ENCODE results near the gene EIF4E3.
A peak's percentile ranks its signal among the peaks of the same experiment; 100 is the strongest.

Gene EIF4E3

GRCh38 chr3:71645140-71645539 lies 80.1 kb downstream of the EIF4E3 start:
- Histone ChIP-seq H3K9me3 (ENCODE audit: control insufficient read depth, low read length) (no peaks in the 10 kb centered on the region), H3K27me3 (replicated peaks; ENCODE audit: control insufficient read depth, insufficient read depth, low read length) (no peaks in the 10 kb centered on the region), H3K36me3 (ENCODE audit: control insufficient read depth, insufficient read depth, low read length, severe bottlenecking) (no peaks in the 10 kb centered on the region), H3K4me3 (ENCODE audit: low read length) (no peak overlapping the region), H3K4me1 (ENCODE audit: control insufficient read depth, insufficient read depth, low read length) (no peaks in the 10 kb centered on the region), H3K9ac (ENCODE audit: low read length) (no peak overlapping the region)
- DNase-seq (ENCODE audit: low read depth), result no peak

- no peak overlapping the region for H3K4me3 ChIP-seq (ENCODE audit: low read length)
- no peaks in the 10 kb centered on the region for H3K9me3 ChIP-seq (ENCODE audit: control insufficient read depth, low read length)
- no peak for DNase-seq (ENCODE audit: low read depth)
- no peaks in the 10 kb centered on the region for H3K36me3 ChIP-seq (ENCODE audit: control insufficient read depth, insufficient read depth, low read length, severe bottlenecking)
- H3K9ac ChIP-seq (ENCODE audit: low read length), result no peak overlapping the region
- H3K27me3 ChIP-seq (replicated peaks; ENCODE audit: control insufficient read depth, insufficient read depth, low read length), result no peaks in the 10 kb centered on the region
- no peaks in the 10 kb centered on the region for H3K4me1 ChIP-seq (ENCODE audit: control insufficient read depth, insufficient read depth, low read length)
Observed at GRCh38 chr3:71641674-71642073, 83.5 kb downstream of the EIF4E3 start.

- H3K4me3 ChIP-seq (ENCODE audit: low read length), result no peak overlapping the region
- no peaks in the 10 kb centered on the region for H3K36me3 ChIP-seq (ENCODE audit: control insufficient read depth, insufficient read depth, low read length, severe bottlenecking)
- H3K27me3 ChIP-seq (replicated peaks; ENCODE audit: control insufficient read depth, insufficient read depth, low read length), result no peaks in the 10 kb centered on the region
- no peak for DNase-seq (ENCODE audit: low read depth)
- H3K9ac ChIP-seq (ENCODE audit: low read length), result no peak overlapping the region
- no peaks in the 10 kb centered on the region for H3K9me3 ChIP-seq (ENCODE audit: control insufficient read depth, low read length)
- H3K4me1 ChIP-seq (ENCODE audit: control insufficient read depth, insufficient read depth, low read length), result no peaks in the 10 kb centered on the region
Observed at GRCh38 chr3:71640331-71640983, 84.7 kb downstream of the EIF4E3 start.

- H3K9me3 ChIP-seq (ENCODE audit: control insufficient read depth, low read length), result no peaks in the 10 kb centered on the region
- H3K27me3 ChIP-seq (replicated peaks; ENCODE audit: control insufficient read depth, insufficient read depth, low read length), result no peaks in the 10 kb centered on the region
- H3K4me1 ChIP-seq (ENCODE audit: control insufficient read depth, insufficient read depth, low read length), result no peaks in the 10 kb centered on the region
- DNase-seq (ENCODE audit: low read depth), result no peak
- H3K9ac ChIP-seq (ENCODE audit: low read length), result no peak overlapping the region
- H3K36me3 ChIP-seq (ENCODE audit: control insufficient read depth, insufficient read depth, low read length, severe bottlenecking), result no peaks in the 10 kb centered on the region
- H3K4me3 ChIP-seq (ENCODE audit: low read length), result no peak overlapping the region
Observed at GRCh38 chr3:71636482-71636881, 88.7 kb downstream of the EIF4E3 start.

GRCh38 chr3:71636001-71636400 lies 89.2 kb downstream of the EIF4E3 start:
- no peaks in the 10 kb centered on the region for H3K36me3 ChIP-seq (ENCODE audit: control insufficient read depth, insufficient read depth, low read length, severe bottlenecking)
- no peaks in the 10 kb centered on the region for H3K27me3 ChIP-seq (replicated peaks; ENCODE audit: control insufficient read depth, insufficient read depth, low read length)
- H3K4me1 ChIP-seq (ENCODE audit: control insufficient read depth, insufficient read depth, low read length), result no peaks in the 10 kb centered on the region
- no peak overlapping the region for H3K4me3 ChIP-seq (ENCODE audit: low read length)
- no peak for DNase-seq (ENCODE audit: low read depth)
- H3K9me3 ChIP-seq (ENCODE audit: control insufficient read depth, low read length), result no peaks in the 10 kb centered on the region
- no peak overlapping the region for H3K9ac ChIP-seq (ENCODE audit: low read length)

GRCh38 chr3:71634671-71635070 lies 90.5 kb downstream of the EIF4E3 start:
- Histone ChIP-seq H3K9ac (ENCODE audit: low read length) (no peak overlapping the region), H3K9me3 (ENCODE audit: control insufficient read depth, low read length) (no peaks in the 10 kb centered on the region), H3K27me3 (replicated peaks; ENCODE audit: control insufficient read depth, insufficient read depth, low read length) (no peaks in the 10 kb centered on the region), H3K36me3 (ENCODE audit: control insufficient read depth, insufficient read depth, low read length, severe bottlenecking) (no peaks in the 10 kb centered on the region), H3K4me1 (ENCODE audit: control insufficient read depth, insufficient read depth, low read length) (peaks cover 3% of the 10 kb centered on the region), H3K4me3 (ENCODE audit: low read length) (no peak overlapping the region)
- DNase-seq (ENCODE audit: low read depth), result no peak

- DNase-seq (ENCODE audit: low read depth), result no peak
- no peaks in the 10 kb centered on the region for H3K27me3 ChIP-seq (replicated peaks; ENCODE audit: control insufficient read depth, insufficient read depth, low read length)
- H3K9me3 ChIP-seq (ENCODE audit: control insufficient read depth, low read length), result no peaks in the 10 kb centered on the region
- no peaks in the 10 kb centered on the region for H3K36me3 ChIP-seq (ENCODE audit: control insufficient read depth, insufficient read depth, low read length, severe bottlenecking)
- H3K9ac ChIP-seq (ENCODE audit: low read length), result peak overlapping the region; percentile 55
- H3K4me3 ChIP-seq (ENCODE audit: low read length), result peak overlapping the region; percentile 59
- peaks cover 15% of the 10 kb centered on the region for H3K4me1 ChIP-seq (ENCODE audit: control insufficient read depth, insufficient read depth, low read length)
Observed at GRCh38 chr3:71629711-71630110, 95.5 kb downstream of the EIF4E3 start.

- H3K36me3 ChIP-seq (ENCODE audit: control insufficient read depth, insufficient read depth, low read length, severe bottlenecking), result no peaks in the 10 kb centered on the region
- peaks cover 15% of the 10 kb centered on the region for H3K4me1 ChIP-seq (ENCODE audit: control insufficient read depth, insufficient read depth, low read length)
- peak; percentile 64 for DNase-seq (ENCODE audit: low read depth)
- peak overlapping the region; percentile 59 for H3K4me3 ChIP-seq (ENCODE audit: low read length)
- no peaks in the 10 kb centered on the region for H3K27me3 ChIP-seq (replicated peaks; ENCODE audit: control insufficient read depth, insufficient read depth, low read length)
- H3K9ac ChIP-seq (ENCODE audit: low read length), result peak overlapping the region; percentile 55
- H3K9me3 ChIP-seq (ENCODE audit: control insufficient read depth, low read length), result no peaks in the 10 kb centered on the region
Observed at GRCh38 chr3:71629289-71629688, 95.9 kb downstream of the EIF4E3 start.

GRCh38 chr3:71628522-71628921 lies 96.7 kb downstream of the EIF4E3 start:
- no peak for DNase-seq (ENCODE audit: low read depth)

GRCh38 chr3:71625676-71626075 lies 99.5 kb downstream of the EIF4E3 start:
- no peaks in the 10 kb centered on the region for H3K36me3 ChIP-seq (ENCODE audit: control insufficient read depth, insufficient read depth, low read length, severe bottlenecking)
- no peak overlapping the region for H3K4me3 ChIP-seq (ENCODE audit: low read length)
- peaks cover 15% of the 10 kb centered on the region for H3K4me1 ChIP-seq (ENCODE audit: control insufficient read depth, insufficient read depth, low read length)

More at GRCh38 chr3:71628522-71628921, 96.7 kb downstream of the EIF4E3 start:
- Histone ChIP-seq H3K9me3 (ENCODE audit: control insufficient read depth, low read length) (no peaks in the 10 kb centered on the region), H3K36me3 (ENCODE audit: control insufficient read depth, insufficient read depth, low read length, severe bottlenecking) (no peaks in the 10 kb centered on the region), H3K4me3 (ENCODE audit: low read length) (peak overlapping the region; percentile 59), H3K9ac (ENCODE audit: low read length) (peak overlapping the region; percentile 55), H3K27me3 (replicated peaks; ENCODE audit: control insufficient read depth, insufficient read depth, low read length) (no peaks in the 10 kb centered on the region), H3K4me1 (ENCODE audit: control insufficient read depth, insufficient read depth, low read length) (peaks cover 15% of the 10 kb centered on the region)

More at GRCh38 chr3:71625676-71626075, 99.5 kb downstream of the EIF4E3 start:
- H3K27me3 ChIP-seq (replicated peaks; ENCODE audit: control insufficient read depth, insufficient read depth, low read length), result no peaks in the 10 kb centered on the region
- no peak for DNase-seq (ENCODE audit: low read depth)
- H3K9ac ChIP-seq (ENCODE audit: low read length), result no peak overlapping the region
- H3K9me3 ChIP-seq (ENCODE audit: control insufficient read depth, low read length), result no peaks in the 10 kb centered on the region
